ENCODE results near the gene RNF114. TPM values are rescaled to one million over a fixed set of nuclear protein-coding genes. Genes with fewer than 3 reads are reported as not detected.
"Not testable (repeated sequence)": the region's sequence is repeated elsewhere in the genome, so short reads cannot be mapped to it uniquely, and the experiment has no call there.

The RNF114 gene
- total RNA-seq, 2 donors from 2014 or later = 75.7 to 84.1 TPM

DNA sequence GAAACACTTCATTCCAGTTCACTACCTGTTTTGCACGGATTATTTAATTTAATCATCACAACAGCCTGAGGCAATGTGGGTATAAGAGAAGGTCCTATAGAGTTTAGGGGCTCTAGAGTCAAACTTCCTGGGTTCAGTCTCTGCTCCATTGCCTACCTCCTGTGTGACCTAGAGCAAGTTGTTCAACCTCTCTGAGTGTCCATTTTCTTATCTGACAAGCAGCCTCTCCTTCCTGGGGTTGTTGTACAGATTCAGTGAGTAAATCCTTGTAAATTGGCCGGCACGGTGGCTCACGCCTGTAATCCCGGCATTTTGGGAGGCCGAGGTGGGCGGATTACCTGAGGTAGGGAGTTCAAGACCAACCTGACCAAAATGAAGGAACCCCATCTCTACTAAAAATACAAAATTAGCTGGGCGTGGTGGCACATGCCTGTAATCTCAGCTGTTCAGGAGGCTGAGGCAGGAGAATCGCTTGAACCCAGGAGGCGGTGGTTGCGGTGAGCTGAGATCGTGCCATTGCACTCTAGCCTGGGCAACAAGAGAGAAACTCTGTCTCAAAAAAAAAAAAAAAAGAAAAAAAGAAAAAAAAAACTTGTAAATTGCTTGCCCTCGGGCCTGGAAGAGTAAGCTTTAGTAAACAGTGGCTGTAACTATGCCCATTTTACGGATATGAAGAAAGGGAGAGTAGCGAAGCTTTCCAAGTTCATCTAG is 62.4 kb downstream of the RNF114 start:
- intact Hi-C loops (cut with DNase I, micrococcal nuclease) = not testable (repeated sequence)

GRCh38 chr20:49999329-49999728 is 63.1 kb downstream of the RNF114 start:
- ATAC-seq (no peak), DNase-seq (no peak)
- intact Hi-C loops (cut with DNase I, micrococcal nuclease) = no loop called here

More for the DNA sequence above, 62.4 kb downstream of the RNF114 start:
- DNase-seq, ATAC-seq: not testable (repeated sequence)

DNA sequence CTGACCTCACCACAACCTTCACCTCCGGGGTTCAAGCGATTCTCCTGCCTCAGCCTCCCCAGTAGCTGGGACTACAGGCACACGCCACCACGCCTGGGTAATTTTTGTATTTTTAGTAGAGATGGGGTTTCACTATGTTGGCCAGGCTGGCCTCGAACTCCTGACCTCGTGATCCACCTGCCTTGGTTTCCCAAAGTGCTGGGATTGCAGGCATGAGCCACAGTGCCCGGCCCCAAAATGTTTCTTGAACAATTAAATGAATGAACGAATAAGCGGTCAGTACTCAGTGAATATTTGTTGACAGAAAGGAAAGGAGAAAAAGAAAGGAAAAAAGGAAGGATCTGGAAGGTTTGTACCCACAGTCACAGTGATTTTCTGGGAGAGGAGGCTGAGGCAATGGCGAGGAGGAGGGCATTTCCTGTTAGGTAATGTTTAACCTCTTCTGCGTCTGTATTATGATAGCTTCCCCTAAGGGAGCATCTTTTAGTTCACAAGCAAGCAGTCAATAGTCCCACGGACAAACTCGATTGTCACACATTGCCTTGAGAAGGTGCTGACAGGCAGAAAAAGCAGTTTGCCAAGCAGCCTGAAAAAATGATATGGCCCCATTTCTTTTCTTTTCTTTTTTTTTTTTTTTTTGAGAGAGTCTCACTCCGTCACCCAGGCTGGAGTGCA is 64.5 kb downstream of the RNF114 start:
- intact Hi-C loops (cut with DNase I, micrococcal nuclease); ATAC-seq; DNase-seq: not testable (repeated sequence)

- intact Hi-C loops (cut with DNase I, micrococcal nuclease) = no loop called here
These were observed 65.7 kb downstream of the RNF114 start for GRCh38 chr20:50001784-50002311.

DNA sequence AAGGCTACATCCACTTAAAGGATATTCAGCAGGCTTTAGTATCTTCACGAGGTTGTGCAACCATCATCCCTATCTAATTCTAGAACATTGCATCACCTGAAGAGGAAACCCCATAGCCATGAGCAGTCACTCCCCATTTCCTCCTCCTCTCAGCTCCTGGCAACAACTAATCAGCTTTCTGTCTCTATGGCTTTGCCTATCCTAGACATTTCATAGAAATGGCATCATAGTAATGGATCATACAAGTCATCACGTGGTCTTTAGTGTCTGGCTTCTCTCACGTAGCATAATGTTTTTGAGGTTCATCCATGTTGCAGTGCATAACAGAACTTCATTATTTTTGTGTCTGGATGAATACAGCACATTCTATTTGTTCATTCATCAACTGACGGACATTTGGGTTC is 67.1 kb downstream of the RNF114 start:
- no peak for ATAC-seq
- intact Hi-C loops (cut with DNase I, micrococcal nuclease) = no loop called here
- no peak for DNase-seq

More at GRCh38 chr20:50001784-50002311, 65.7 kb downstream of the RNF114 start:
- ATAC-seq = no peak
- DNase-seq = no peak

Other genes with a start within 250 kb of the RNF114 start
- 10 to 100 TPM; 58.1 to 64.8 TPM for gene B4GALT5, start 222.5 kb upstream of the RNF114 start, total RNA-seq
- 10 to 100 TPM; 16.5 to 18.7 TPM for gene SLC9A8, start 123.6 kb upstream of the RNF114 start, total RNA-seq
- gene SPATA2, start 20.9 kb upstream of the RNF114 start, total RNA-seq = 10 to 100 TPM; 19.9 to 22.0 TPM
- gene SNAI1, start 46.6 kb downstream of the RNF114 start, total RNA-seq = under 1 TPM; 0.25 to 0.46 TPM
- gene UBE2V1, start 176.8 kb downstream of the RNF114 start, total RNA-seq = 100 to 1,000 TPM in 1 of 2 donors, 10 to 100 TPM in 1; 70.8 to 106 TPM
- gene PEDS1, start 217.3 kb downstream of the RNF114 start, total RNA-seq = 10 to 100 TPM; 21.4 to 29.6 TPM

All from left colon (tissue), 2 donors.